ENCODE data around the gene HERPUD2. TPM values are rescaled to one million over a fixed set of nuclear protein-coding genes. Genes with fewer than 3 reads are reported as not detected.
"Not testable (repeated sequence)": the region's sequence is repeated elsewhere in the genome, so short reads cannot be mapped to it uniquely, and the experiment has no call there.

HERPUD2 gene
- total RNA-seq, 1 donor from 2014 or later: 36.1 TPM

DNA sequence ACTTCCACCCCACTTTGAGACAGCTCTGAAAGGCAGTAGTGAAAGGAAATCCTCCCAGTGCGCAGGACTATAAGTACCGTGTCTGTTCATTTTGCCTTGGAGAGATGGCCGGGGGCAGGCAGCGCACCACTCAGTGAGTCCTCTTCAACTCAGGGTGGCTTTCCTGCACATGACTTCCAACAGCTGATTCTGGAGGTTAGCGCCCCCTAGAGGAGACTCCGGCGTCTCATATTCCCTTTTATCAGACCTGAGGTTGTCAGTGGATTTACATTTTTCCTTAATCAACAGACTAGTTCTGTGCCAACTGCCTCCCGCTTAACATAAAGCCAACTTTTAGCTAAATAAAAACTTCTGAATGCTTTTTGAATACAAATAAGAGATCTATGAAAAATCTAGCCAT is 101.0 kb downstream of the HERPUD2 start:
- DNase-seq (ENCODE audit: low read depth): no peak
- TF ChIP-seq, protein P1, sequence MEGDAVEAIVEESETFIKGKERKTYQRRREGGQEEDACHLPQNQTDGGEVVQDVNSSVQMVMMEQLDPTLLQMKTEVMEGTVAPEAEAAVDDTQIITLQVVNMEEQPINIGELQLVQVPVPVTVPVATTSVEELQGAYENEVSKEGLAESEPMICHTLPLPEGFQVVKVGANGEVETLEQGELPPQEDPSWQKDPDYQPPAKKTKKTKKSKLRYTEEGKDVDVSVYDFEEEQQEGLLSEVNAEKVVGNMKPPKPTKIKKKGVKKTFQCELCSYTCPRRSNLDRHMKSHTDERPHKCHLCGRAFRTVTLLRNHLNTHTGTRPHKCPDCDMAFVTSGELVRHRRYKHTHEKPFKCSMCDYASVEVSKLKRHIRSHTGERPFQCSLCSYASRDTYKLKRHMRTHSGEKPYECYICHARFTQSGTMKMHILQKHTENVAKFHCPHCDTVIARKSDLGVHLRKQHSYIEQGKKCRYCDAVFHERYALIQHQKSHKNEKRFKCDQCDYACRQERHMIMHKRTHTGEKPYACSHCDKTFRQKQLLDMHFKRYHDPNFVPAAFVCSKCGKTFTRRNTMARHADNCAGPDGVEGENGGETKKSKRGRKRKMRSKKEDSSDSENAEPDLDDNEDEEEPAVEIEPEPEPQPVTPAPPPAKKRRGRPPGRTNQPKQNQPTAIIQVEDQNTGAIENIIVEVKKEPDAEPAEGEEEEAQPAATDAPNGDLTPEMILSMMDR (IDR thresholded peaks at IDR 0.05; ENCODE audit: insufficient read depth, low read length, severe bottlenecking): peak; percentile 23
- FAIRE-seq: no peak

DNA sequence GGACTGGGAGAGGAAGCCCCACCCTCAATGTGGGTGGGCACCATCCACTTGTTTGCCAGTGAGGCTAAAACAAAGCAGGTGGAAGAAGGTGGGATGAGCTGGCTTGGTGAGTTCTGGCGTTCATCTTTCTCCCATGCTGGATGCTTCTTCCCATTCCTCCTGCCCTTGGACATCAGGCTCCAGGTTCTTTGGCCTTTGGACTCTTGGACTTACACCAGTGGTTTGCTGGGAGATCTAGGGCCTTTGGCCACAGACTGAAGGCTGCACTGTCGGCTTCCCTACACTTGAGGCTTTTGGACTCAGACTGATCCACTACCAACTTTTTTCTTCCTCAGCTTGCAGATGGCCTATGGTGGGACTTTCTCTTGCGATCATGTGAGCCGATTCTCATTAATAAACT is 106.3 kb downstream of the HERPUD2 start:
- TF ChIP-seq, protein P1 (IDR thresholded peaks at IDR 0.05; ENCODE audit: insufficient read depth, low read length, severe bottlenecking): no peak
- DNase-seq (ENCODE audit: low read depth): no peak
- FAIRE-seq: no peak
- Histone ChIP-seq H3K4me3 (ENCODE audit: low read depth, low read length) (no peak overlapping the region), H3K36me3 (ENCODE audit: control insufficient read depth, insufficient read depth, low read length) (no peaks in the 10 kb centered on the region), H3K27me3 (ENCODE audit: control insufficient read depth, insufficient read depth, low read length) (no peaks in the 10 kb centered on the region)

More for the DNA sequence above, 101.0 kb downstream of the HERPUD2 start:
- Histone ChIP-seq H3K36me3 (ENCODE audit: control insufficient read depth, insufficient read depth, low read length) (no peaks in the 10 kb centered on the region), H3K27me3 (ENCODE audit: control insufficient read depth, insufficient read depth, low read length) (no peaks in the 10 kb centered on the region), H3K4me3 (ENCODE audit: low read depth, low read length) (no peak overlapping the region)

DNA sequence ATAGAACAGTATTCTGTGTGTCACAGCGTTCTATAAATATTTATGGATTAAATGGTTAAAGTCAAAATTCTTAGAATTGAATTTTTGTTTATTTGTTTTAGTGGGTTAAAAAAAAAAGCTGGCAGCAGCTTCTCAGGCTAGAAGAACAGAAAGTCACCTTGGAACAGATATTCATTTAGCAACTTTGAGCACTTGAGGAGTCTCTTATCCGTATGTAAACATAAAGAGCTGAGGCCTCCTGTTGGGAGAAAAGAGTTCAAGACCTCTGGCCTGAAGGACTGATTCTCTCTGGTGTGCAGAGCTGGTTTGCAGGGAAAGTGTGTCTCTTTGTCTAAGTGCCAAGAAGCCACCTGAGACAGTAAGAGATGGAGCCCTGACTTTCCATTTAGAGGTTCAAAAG is 109.9 kb downstream of the HERPUD2 start:
- Histone ChIP-seq H3K36me3 (ENCODE audit: control insufficient read depth, insufficient read depth, low read length) (no peaks in the 10 kb centered on the region), H3K27me3 (ENCODE audit: control insufficient read depth, insufficient read depth, low read length) (no peaks in the 10 kb centered on the region), H3K4me3 (ENCODE audit: low read depth, low read length) (no peak overlapping the region)
- TF ChIP-seq, protein P1 (IDR thresholded peaks at IDR 0.05; ENCODE audit: insufficient read depth, low read length, severe bottlenecking): no peak
- FAIRE-seq (no peak), DNase-seq (ENCODE audit: low read depth) (no peak)

DNA sequence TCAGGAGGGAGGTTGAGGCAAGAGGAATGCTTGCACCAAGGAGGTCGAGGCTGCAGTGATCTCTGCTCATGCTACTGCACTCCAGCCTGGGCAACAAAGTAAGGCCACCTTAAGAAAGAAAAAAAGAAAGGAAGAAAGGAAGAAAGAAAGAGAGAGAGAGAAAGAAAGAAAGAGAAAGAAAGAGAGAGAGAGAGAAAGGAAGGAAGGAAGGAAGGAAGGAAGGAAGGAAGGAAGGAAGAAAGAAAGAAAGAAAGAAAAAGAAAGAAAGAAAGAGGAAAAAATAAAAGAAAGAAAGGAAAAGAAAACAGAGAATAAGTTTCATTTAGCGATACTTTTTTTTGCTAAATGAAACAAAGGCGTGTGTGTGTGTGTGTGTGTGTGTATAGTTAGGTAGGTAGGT is 110.4 kb downstream of the HERPUD2 start:
- not testable (repeated sequence) for H3K4me3 ChIP-seq (ENCODE audit: low read depth, low read length); H3K36me3 ChIP-seq (ENCODE audit: control insufficient read depth, insufficient read depth, low read length); H3K27me3 ChIP-seq (ENCODE audit: control insufficient read depth, insufficient read depth, low read length); DNase-seq (ENCODE audit: low read depth); FAIRE-seq

Other genes starting within 250 kb of the HERPUD2 start
- 65.0 and 129 TPM in 2 replicates for gene SEPTIN7, start 105.9 kb upstream of the HERPUD2 start, total RNA-seq

Data from bronchial epithelial cell (primary cell).